Midbrain (tissue), 1 donor: ENCODE measurements around the gene CCDC167.

Source experiments
- DNase-seq: peaks from one replicate; lab custom pipeline; 2025; lab: John Stamatoyannopoulos, UW

CCDC167 gene

GRCh38 chr6:37530297-37530696 is 30.6 kb upstream of the CCDC167 start:
- no peak for DNase-seq

DNA sequence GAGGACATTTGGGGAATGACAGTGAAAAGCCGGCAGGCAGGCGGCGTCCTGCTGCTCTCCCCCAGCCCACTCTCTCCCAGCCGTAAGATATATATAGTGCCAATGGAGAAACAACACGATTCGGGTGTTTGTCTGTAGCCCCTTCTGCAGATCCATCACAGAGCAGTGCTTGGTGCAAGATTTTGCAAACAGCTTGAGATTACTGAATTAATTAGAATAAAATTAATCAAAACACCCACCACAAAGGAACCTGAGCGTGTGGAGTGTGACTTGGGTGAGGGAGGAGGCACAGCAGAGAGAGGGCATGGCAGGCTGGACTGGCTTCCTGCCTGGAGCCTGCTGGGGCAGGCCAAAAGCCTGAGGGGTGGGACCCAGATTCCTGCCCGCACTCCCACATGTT is 28.8 kb upstream of the CCDC167 start:
- no peak for DNase-seq

DNA sequence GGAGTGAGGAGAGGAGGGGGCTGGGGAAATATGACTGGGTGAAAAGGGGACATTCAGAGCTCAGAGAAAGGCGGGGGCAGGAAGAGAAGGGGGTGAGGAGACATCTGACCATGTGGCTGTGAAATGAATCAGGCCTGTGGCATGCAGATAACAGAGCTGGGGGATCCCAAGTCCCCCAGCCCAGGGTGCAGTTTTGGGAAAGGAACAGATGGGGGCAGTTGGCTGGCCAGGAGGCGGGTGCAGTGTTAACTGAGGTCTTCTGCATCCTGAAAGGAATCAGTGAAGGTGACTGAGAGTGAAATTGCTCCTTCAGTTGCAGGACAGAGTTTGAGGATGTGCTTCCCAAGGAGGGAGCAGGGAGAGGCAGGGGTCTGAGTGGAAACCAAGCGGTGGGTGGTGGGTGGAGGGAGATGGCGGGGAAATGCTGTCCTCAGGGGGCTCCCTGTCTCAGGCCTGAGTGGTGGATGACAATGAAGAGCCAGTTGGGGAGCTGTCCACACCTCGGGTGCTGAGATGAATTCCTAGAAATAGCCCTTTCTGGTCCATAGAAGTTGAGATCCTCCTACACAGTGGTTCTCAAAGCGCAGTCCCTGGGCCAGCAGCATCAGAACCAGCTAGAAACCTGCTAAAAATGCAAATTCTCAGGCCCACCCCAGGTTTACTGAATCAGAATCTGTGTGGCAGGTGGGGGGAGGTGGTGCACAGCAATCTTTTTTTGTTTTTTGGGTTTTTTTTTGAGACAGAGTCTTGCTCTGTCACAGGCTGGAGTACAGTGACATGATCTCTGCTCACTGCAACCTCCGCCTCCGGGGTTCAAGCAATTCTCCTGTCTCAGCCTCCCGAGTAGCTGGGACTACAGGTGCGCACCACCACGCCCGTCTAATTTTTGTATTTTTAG is 26.0 kb upstream of the CCDC167 start:
- no peak for DNase-seq

GRCh38 chr6:37524970-37525318 is 25.3 kb upstream of the CCDC167 start:
- no peak for DNase-seq

DNA sequence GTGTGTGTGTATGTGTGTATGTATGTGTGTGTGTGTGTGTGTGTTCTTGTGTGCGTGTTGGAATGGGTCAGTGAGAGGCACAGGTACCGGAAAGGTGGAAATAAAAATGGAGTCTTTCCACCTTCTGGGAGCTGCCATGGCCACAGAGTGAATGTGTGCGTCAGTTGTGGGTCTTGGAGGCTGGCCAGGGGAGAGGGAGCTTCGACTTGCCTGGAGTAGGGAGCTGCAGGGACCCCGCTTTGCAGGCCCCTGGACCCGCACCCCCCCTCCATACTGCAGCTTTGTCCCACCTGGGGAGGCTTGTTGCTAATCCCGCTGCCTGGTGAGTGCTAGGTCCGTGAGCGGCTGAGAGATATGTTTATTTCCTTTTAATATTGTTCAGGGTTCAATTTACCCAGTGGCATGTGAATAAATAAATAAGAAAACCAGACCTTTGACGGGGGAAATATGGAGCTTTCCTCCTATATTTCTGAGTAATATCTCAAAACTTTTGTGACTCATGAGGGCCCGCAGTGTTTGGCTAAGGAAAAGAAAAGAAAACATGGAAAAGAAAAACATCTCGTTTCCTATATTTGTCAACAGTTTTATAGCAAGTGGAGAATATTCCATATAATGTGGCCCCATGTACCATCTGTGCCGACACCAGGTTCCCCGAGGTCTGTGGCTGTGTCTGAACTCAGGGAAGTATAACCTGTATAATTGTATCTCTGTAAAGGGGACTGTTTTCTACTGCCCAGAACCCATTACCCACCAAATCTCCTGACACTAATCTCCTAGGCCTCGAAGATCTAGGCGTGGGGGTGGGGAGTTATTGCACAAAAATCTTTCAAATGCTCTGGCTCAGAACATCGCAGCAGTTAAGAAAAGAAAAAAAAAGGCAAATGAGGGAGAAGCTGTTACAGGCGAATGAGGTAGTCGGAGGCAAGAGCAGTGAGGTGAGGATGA is 24.6 kb upstream of the CCDC167 start:
- no peak for DNase-seq

DNA sequence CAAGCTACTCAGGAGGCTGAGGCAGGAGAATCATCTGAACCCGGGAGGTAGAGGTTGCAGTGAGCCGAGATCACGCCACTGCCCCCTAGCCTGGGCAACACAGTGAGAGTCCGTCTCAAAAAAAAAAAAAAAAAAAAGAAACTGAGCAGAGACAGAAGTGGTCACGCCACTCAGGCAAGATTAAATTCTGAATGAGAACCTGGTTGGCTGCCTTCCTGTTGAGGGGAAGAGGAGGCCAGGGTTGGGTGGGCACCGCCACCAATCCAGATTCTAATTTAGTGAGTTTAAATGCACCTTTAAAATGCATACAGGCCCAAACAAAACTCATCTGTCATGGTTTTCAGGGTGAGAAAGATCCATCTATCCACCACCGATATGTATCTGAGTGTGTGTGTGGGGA is 23.7 kb upstream of the CCDC167 start:
- DNase-seq: no peak

DNA sequence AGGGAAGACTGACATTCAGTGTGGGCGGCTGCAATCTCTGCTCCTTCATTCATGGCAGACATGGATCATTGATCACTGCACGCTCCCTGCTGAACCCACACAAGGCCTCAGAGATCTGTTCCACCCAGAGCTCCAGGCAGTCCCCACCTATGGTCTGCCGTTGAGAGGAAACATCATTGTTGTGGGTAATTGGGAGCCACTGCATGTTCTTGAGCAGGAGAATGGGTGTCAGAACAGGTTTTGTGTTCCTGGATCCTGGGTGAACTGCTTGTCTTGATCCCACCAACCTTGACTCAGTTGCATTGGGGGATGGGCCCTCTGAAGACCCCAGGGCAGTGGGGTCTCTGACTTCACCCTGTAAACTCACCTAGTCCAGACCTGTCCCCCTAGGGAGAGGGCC is 23.1 kb upstream of the CCDC167 start:
- DNase-seq: no peak

DNA sequence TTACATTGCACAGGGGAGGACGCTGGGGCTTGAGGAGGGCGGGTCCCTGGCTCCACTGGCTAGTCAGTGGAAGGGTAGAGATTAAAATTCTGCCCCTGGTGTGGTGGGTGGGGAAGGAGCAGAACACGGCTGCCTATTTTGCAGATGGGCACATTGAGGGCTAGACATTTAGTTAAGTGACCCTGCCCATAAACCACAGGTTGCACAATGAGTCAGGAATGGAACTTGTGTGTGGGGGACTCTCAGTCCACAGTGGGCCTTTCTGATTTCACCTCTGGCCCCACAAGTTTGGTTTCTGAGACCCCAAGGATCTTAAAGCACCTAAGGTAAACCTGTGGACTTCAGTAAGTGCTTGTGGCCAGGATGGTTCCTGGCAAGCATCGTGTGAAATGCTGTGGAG is 22.0 kb upstream of the CCDC167 start:
- DNase-seq: no peak

GRCh38 chr6:37520926-37521325 is 21.2 kb upstream of the CCDC167 start:
- no peak for DNase-seq

DNA sequence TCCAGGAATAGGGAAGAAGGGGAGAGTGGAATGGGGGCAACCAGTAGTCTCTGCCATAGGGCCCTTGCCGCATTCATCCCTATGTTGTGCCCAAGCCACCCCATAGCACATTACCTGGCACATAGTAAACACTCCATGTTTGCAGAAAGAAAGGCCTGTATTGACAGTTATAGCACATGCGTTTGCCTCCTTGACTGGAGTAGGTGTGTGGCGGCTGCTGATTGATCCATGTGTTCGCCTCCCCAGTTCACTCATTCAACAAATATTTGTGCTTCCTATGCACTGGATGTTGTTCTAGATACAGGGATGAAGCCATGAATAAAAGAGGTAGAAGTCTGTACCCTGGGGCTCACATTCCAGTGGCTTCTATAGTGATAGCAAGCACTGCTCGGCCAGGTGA is 19.8 kb upstream of the CCDC167 start:
- DNase-seq: no peak

DNA sequence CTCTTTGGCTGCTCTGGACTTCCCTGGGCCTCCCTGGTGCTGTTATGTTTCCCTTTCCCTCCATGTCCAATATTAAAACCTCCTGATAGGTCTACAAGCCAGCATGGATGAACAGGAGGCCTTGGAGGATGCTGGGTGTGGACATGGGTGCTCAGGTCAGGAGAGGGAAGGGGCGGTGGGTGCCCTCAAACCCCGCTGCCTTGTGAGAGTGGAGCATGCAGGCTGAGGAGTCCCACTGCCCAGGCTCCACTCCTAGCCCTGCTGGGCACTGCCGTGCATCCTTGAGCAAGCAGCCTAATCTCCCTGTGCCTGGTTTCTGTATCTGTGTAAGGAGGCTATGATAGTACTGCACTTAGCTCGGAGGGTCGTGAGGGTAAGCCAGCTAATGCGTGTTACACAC is 18.4 kb upstream of the CCDC167 start:
- DNase-seq: no peak

GRCh38 chr6:37517411-37517812 is 17.7 kb upstream of the CCDC167 start:
- no peak for DNase-seq

DNA sequence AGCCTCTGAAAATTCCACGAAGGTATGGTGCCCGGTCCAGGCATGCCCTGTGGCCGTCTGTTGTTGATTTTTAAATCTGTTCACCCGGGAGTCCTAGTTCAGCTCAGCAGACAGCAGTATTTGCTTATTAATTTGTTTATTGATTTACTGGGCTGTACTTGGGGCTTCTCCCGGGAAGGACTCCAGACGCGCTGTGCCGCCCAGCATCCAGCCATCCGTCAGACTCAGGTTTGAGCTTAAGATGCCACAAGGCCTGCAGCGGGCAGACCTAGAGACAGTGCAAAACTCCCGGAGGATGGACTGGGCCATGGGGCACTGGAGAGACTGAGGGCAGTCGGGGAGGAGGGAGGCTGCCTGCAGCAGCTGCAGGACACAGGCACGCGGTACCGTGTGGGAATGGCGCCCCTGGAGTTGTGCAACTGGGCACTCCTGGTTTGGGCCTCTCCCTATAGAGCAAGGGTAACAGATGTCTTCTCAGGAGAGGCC is 17.3 kb upstream of the CCDC167 start:
- DNase-seq: no peak

GRCh38 chr6:37516076-37516919 is 16.6 kb upstream of the CCDC167 start:
- DNase-seq: peak; percentile 80

DNA sequence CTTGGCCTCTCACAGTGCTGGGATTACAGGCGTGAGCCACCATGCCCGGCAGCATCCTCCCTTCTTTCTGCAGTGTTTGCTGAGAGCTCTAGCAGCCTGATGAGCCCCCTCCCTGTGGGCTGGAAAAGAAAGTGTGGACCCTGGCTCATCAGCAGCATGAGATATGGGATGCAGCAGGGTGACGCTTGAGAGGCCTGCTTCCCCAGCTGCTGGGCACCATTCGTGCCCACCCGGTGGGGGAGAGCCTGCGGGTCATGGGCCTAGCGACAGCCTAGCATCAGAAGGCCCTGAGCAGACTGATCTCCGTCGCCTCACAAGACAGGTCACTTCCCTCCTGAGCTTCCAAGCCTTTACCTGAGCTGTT is 16.0 kb upstream of the CCDC167 start:
- DNase-seq: no peak

- no peak for DNase-seq
Measured at GRCh38 chr6:37514837-37515236, 15.1 kb upstream of the CCDC167 start.

DNA sequence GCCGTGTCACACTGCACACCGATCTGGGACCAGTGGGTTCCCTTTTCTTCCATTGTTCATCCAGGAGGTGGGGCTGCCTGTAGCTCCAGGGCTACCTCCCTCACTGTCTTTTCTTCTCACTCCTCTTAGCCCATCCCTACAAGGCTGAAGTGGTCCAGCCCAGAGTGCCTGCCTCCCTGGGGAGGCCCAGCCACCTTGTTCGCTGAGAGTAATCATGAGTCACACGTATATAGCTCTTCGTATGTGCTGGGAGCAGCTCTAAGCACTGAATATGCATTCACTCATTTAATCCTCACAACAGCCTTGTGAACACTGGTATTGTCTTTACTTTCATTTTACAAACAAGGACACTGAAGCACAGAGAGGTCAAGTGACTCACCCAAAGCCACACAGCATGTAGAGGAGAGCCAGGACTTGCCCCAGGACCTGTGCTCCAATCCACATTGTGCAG is 14.7 kb upstream of the CCDC167 start:
- DNase-seq: no peak

DNA sequence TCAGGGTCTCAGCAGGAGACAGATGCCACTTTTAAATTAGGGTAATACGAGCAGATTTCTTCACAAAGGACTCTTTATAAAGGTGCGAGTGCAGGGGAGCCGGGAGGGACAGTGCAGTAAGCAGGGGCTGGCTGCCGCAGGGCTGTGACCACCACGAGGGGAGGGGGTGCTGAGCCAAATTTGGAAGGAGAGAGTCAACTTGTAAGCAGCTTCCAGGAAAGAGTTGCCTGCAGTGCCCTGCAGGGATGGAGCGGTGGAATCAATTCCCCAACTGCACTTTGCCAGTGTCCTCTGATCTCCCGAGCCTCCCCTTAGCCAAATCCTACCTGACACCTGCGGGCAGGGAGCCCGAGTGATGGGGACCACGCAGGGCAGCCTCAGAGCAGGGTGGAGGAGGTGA is 13.9 kb upstream of the CCDC167 start:
- no peak for DNase-seq

DNA sequence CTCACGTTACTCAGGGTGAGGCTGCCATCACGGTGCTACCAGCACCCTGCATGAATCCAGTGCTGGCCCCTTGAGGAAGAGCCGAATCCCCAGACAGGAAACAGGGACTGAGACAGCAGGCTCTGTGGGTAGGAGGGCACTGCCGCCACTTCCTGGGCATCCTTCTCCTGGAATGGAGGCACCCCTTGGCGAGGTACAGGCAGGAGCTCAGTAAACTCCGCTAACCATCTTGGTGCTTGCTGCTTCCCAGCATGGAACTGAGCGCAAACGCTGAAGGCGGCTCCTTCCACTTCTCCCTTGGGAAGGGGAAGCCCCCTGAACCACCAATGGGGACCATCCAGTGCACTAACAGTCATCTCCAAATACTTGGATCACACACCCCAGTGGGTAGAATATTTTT is 13.5 kb upstream of the CCDC167 start:
- DNase-seq: no peak

DNA sequence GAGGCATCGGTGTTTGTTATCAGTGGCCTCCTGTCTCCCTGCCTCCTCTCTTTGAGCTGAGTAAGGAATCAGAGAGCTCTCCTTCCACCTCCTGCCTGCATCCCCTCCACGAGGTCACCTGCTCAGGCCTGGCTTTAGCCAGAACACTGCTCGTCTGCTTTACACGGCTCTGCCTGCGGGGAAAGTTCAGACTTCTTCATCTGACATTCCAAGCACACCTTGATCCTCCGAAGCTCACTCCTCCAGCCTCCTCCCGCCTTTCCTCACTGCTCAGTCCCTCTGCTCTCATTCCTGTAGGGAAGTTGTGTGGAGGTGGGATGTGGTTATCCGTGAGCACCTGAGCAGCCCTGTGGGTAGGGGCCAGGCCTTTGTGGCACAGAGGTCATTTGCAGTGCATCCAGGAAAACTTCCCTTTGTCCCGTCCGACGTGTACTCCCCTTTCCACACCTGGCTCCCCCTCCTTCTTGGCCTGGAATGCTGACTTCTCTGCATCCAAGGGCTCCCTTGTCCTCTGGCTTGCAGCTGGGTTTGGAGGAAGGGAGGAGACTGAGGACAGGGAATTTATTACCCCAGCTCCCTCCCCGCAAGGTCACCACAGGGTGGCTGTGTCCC is 12.8 kb upstream of the CCDC167 start:
- no peak for DNase-seq

DNA sequence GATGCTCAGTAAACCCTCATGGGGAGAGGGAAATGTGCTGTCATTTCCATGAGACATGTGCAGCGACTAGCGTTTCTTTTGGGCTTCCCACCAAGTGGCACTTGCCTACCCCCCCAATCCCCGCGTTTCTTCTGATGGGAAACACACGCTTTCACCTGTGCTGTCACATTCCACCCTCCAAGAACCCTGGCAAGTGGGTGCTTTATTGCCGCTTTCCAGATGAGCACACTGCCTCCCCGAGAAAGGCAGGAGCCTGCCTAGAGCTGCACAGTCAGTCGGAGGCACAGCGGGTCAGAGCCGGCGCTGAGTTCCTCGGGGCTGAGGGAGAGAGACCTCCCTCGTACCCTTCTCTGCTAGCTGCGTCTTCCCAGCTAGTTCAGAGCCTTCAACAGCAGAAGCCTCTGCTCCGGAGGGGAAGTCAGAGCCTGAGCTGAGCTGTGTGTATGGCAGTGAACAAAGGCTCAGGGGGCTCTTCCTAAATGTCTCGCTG is 12.3 kb upstream of the CCDC167 start:
- no peak for DNase-seq
